ENCODE results near the gene FARS2.

Gene FARS2

DNA sequence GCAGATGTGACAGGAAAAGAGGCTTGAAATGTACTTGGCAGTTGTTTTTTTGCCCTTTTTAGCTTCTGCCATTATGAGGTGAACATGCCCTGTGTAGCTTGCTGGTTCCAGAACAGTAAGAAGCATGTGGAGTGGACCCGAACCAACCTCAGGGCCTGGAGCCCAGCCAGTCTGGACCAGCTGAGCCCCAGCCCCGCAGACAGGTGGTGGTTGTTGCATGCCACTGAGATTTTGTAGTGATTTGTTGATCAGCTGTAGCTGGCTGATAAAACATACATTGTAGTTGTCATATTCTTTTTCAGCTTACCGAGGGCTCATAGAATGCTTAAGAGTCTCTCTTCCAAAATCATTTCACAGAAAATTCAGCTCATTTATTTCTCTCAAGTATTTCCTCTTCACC lies 182.2 kb downstream of the FARS2 start:
- H3K4me3 ChIP-seq, result no peak overlapping the region
- no peak for DNase-seq (ENCODE audit: low spot score)
- TF ChIP-seq, protein P1, sequence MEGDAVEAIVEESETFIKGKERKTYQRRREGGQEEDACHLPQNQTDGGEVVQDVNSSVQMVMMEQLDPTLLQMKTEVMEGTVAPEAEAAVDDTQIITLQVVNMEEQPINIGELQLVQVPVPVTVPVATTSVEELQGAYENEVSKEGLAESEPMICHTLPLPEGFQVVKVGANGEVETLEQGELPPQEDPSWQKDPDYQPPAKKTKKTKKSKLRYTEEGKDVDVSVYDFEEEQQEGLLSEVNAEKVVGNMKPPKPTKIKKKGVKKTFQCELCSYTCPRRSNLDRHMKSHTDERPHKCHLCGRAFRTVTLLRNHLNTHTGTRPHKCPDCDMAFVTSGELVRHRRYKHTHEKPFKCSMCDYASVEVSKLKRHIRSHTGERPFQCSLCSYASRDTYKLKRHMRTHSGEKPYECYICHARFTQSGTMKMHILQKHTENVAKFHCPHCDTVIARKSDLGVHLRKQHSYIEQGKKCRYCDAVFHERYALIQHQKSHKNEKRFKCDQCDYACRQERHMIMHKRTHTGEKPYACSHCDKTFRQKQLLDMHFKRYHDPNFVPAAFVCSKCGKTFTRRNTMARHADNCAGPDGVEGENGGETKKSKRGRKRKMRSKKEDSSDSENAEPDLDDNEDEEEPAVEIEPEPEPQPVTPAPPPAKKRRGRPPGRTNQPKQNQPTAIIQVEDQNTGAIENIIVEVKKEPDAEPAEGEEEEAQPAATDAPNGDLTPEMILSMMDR (IDR thresholded peaks at IDR 0.05), result no peak
- no peak overlapping the region for H3K27ac ChIP-seq

DNA sequence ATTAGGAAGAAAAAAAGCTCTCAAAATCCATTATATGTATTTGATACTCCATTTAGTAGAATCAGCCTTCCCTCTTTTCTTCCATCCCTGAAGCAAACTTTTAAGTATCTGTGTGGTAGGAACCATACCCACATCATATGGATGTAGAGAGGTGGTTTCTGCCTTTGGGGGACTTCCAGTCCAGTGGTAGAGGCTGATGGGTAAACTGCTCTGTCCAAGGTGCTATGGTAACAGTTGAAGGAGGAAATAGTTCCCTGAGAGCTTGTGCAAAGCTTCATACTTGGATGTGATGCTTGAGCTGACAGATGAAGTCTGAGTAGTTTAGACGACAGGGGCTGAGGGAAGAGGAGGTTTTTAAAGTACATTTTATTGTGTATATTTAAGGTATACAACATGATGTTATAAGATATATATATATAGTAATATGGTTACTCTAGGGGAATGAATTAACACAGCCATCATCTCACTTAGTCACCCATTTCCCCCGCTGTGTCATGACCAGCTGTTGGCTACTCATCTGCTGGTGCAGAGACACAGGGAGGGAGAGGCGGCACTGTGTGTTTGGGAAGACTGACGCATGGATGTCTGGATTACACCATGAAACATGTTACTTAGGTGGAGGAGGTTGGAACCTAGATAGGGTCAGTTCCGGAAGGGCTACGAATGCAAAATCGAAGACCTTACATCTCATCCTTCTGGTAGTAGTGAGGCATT lies 185.2 kb downstream of the FARS2 start:
- H3K4me3 ChIP-seq, result no peak overlapping the region
- TF ChIP-seq, protein P1 (IDR thresholded peaks at IDR 0.05), result no peak
- DNase-seq (ENCODE audit: low spot score), result no peak
- no peak overlapping the region for H3K27ac ChIP-seq

DNA sequence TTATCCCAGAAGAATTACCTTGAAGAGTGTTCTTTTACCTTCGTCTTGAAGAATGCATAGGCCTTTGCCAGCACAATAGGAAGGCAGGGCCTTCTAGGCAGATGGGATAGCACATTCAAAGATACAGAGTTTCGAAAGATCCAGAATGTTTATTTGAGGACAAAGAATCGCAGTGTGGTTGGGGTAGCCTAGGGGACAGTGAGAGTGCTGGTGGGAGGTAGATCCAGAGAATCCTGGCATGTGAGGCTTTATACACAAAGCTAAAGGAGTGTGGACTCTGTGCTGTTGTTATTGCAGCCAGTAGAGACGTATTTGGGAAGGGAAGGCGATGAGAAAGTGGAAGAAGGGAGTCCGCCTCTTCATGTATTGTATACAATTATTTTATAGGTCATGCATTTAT lies 186.6 kb downstream of the FARS2 start:
- TF ChIP-seq, protein P1 (IDR thresholded peaks at IDR 0.05), result no peak
- no peak overlapping the region for H3K27ac ChIP-seq
- no peak for DNase-seq (ENCODE audit: low spot score)
- no peak overlapping the region for H3K4me3 ChIP-seq

DNA sequence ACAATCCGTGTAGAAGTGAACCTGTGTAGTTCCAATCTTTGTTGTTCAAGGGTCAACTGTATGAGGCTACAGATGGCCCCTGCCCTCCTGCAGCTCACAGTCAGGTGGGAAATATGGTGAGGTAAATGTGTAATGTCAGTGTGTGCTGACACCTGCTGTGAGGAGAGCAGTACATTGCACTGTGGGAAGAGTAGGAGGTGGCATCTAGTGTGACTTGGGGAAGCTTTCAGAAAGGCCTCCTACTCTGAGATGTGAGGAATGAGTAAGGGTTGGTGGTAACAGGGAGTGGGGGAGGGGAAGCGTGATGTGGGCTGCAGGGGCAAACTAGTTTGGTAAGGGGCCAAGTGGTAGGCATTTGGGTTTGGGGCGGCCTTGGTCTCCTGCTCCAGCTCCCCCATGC lies 188.8 kb downstream of the FARS2 start:
- DNase-seq (ENCODE audit: low spot score), result no peak
- no peak overlapping the region for H3K27ac ChIP-seq
- no peak overlapping the region for H3K4me3 ChIP-seq
- TF ChIP-seq, protein P1 (IDR thresholded peaks at IDR 0.05), result no peak

DNA sequence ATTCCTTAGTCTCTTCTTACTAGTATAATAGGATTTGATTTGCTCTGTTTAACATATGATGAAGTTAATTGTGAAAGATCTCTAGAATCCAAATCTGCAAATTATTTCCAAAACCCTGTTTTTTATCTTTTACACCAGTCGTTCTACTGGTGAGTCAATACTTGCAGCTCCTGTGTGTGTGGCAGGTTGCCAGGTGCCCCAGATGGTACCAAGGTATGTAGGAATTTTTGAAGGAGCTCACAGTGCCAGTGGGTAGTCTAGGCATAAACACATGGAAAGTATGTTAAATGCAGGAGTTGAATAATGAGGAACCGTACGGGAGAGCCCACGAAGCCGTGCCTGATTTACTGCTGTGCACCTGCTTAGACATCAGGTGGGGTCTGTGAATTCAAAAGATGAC lies 192.2 kb downstream of the FARS2 start:
- DNase-seq (ENCODE audit: low spot score), result no peak
- TF ChIP-seq, protein P1 (IDR thresholded peaks at IDR 0.05), result no peak
- H3K4me3 ChIP-seq, result no peak overlapping the region
- no peak overlapping the region for H3K27ac ChIP-seq

DNA sequence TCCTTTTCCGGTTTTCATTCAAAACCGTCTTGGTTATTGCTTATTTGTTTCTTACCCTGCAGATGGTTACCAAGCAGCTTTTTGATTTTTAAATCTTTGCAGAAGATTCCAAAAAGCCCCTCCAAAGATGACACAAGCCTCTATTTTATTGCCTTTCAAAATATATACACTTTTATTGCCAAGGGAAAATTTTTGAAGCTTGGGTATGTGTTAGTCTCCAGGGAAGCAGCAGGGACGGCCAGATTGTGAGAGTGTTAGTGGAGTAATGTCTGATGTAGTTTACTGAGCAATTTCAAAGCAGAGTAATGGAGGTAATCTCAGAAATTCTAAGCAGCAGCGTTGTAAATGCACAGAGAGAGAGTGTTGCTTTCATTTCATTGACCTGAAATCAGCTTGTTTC lies 193.8 kb downstream of the FARS2 start:
- DNase-seq (ENCODE audit: low spot score), result no peak
- no peak overlapping the region for H3K4me3 ChIP-seq
- H3K27ac ChIP-seq, result no peak overlapping the region
- TF ChIP-seq, protein P1 (IDR thresholded peaks at IDR 0.05), result no peak

DNA sequence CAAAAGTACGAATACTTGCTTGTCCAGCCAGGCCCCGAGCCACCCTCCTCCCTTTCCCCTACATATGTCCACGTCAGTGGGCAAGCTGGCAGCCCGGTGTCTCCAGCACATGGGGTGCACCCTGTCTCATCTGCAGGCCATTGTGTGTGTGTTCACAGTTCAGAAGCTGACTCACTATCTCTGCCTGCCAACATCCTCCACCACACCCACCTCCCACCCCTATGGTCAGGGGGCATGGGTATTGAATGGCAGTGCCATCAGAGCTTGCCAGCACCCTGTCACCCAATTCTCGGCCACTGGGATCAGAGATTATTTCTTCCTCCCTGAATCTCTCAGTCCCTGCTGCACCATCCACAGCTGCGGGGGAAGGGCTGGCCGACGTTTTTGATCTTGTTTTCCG lies 195.7 kb downstream of the FARS2 start:
- TF ChIP-seq, protein P1 (IDR thresholded peaks at IDR 0.05), result no peak
- DNase-seq (ENCODE audit: low spot score), result no peak
- Histone ChIP-seq H3K27ac (no peak overlapping the region), H3K4me3 (no peak overlapping the region)

Measured in coronary artery (tissue), 2 donors.